ENCODE results near the gene ATP1A1. TPM values are rescaled to one million over a fixed set of nuclear protein-coding genes. Genes with fewer than 3 reads are reported as not detected.

Gene ATP1A1
- total RNA-seq, 5 donors from 2014 or later (not counting 1 experiment from before 2014, with no cell fraction given), result 230 to 292 (median 266) TPM

- Mint-ChIP-seq H3K27me3 (peaks cover 0 to 3% of the 10 kb centered on the region in 2 donors), H3K9me3 (peaks cover 0 to 2% (median 0%) of the 10 kb centered on the region in 3 donors), H3K36me3 (no peaks in the 10 kb centered on the region), H3K4me3 (no peak overlapping the region), H3K27ac (no peak overlapping the region), H3K4me1 (peaks cover 46 to 74% (median 60%) of the 10 kb centered on the region in 3 donors)
- DNase-seq, result no peak
- no peaks in the 10 kb centered on the region for H3K9me3 ChIP-seq
- CTCF ChIA-PET, result no interaction called here
- 95% methylated on average over 4 of the region's 5 CpGs for WGBS (ENCODE audit: insufficient coverage)
- H3K27me3 ChIP-seq (replicated peaks in 1 of 2; ENCODE audit: control insufficient read depth in 2 of 2, extremely low read depth in 1 of 2, insufficient read depth in 2 of 2, low read length in 1 of 2), result no peaks in the 10 kb centered on the region
- no peak overlapping the region for H3K27ac ChIP-seq (ENCODE audit: low read length)
- no peak overlapping the region for H3K4me3 ChIP-seq (ENCODE audit: control insufficient read depth in 1 of 2, extremely low read depth in 1 of 2, low read length in 1 of 2)
- ATAC-seq (replicated peaks in 1 of 4), result no peak
- peaks cover 6 to 15% of the 10 kb centered on the region in 2 experiments for H3K4me1 ChIP-seq (ENCODE audit: control insufficient read depth in 1 of 2, extremely low read depth in 1 of 2, insufficient read depth in 2 of 2, low read length in 2 of 2)
- POLR2A ChIA-PET, result no interaction called here
- H3K36me3 ChIP-seq (ENCODE audit: control insufficient read depth in 2 of 2, extremely low read depth in 1 of 2, insufficient read depth in 1 of 2, low read length in 1 of 2), result no peaks in the 10 kb centered on the region
These were observed 39.7 kb upstream of the ATP1A1 start for GRCh38 chr1:116333171-116334014.

- H3K9me3 ChIP-seq, result no peaks in the 10 kb centered on the region
- H3K27me3 ChIP-seq (replicated peaks in 1 of 2; ENCODE audit: control insufficient read depth in 2 of 2, extremely low read depth in 1 of 2, insufficient read depth in 2 of 2, low read length in 1 of 2), result no peaks in the 10 kb centered on the region
- H3K4me1 Mint-ChIP-seq, result peaks cover 39 to 67% (median 53%) of the 10 kb centered on the region in 3 donors
- POLR2A ChIA-PET, result no interaction called here
- H3K4me3 ChIP-seq (ENCODE audit: control insufficient read depth in 1 of 2, extremely low read depth in 1 of 2, low read length in 1 of 2), result no peak overlapping the region
- H3K9me3 Mint-ChIP-seq, result no peaks in the 10 kb centered on the region
- DNase-seq (no peak), ATAC-seq (replicated peaks in 1 of 4) (no peak)
- CTCF ChIA-PET, result no interaction called here
- no peaks in the 10 kb centered on the region for H3K36me3 Mint-ChIP-seq
- H3K27me3 Mint-ChIP-seq, result peaks cover 0 to 3% of the 10 kb centered on the region in 2 donors
- no peak overlapping the region for H3K4me3 Mint-ChIP-seq
- H3K36me3 ChIP-seq (ENCODE audit: control insufficient read depth in 2 of 2, extremely low read depth in 1 of 2, insufficient read depth in 1 of 2, low read length in 1 of 2), result no peaks in the 10 kb centered on the region
- no peak overlapping the region for H3K27ac ChIP-seq (ENCODE audit: low read length)
- no peak overlapping the region for H3K27ac Mint-ChIP-seq
- WGBS (ENCODE audit: insufficient coverage), result 100% methylated on average over 2 of the region's 2 CpGs
- H3K4me1 ChIP-seq (ENCODE audit: control insufficient read depth in 1 of 2, extremely low read depth in 1 of 2, insufficient read depth in 2 of 2, low read length in 2 of 2), result peaks cover 6 to 9% of the 10 kb centered on the region in 2 experiments
These were observed 39.0 kb upstream of the ATP1A1 start for GRCh38 chr1:116334015-116334547.

GRCh38 chr1:116334868-116335635 is 38.0 kb upstream of the ATP1A1 start:
- Histone ChIP-seq H3K27me3 (replicated peaks in 1 of 2; ENCODE audit: control insufficient read depth in 2 of 2, extremely low read depth in 1 of 2, insufficient read depth in 2 of 2, low read length in 1 of 2) (no peaks in the 10 kb centered on the region), H3K4me3 (ENCODE audit: control insufficient read depth in 1 of 2, extremely low read depth in 1 of 2, low read length in 1 of 2) (no peak overlapping the region), H3K27ac (ENCODE audit: low read length) (no peak overlapping the region), H3K9me3 (no peaks in the 10 kb centered on the region), H3K36me3 (ENCODE audit: control insufficient read depth in 2 of 2, extremely low read depth in 1 of 2, insufficient read depth in 1 of 2, low read length in 1 of 2) (no peaks in the 10 kb centered on the region), H3K4me1 (ENCODE audit: control insufficient read depth in 1 of 2, extremely low read depth in 1 of 2, insufficient read depth in 2 of 2, low read length in 2 of 2) (peaks cover 3 to 5% of the 10 kb centered on the region in 2 experiments)
- Mint-ChIP-seq H3K36me3 (no peaks in the 10 kb centered on the region), H3K4me3 (peak overlapping the region in 1 of 3 donors; percentile 16), H3K4me1 (peaks cover 30 to 57% (median 44%) of the 10 kb centered on the region in 3 donors), H3K27ac (peak overlapping the region in 1 of 2 donors; percentile 19), H3K9me3 (no peaks in the 10 kb centered on the region), H3K27me3 (peaks cover 0 to 3% of the 10 kb centered on the region in 2 donors)
- peak in 1 of 4 experiments; percentile 27 for ATAC-seq (replicated peaks in 1 of 4)
- ChIA-PET CTCF (interaction anchor here in 1 of 2 donors (0.7 kb wide), 1 partner anchor 13 kb away, joined by 3 read pairs; no protein-coding TSS in a partner anchor), POLR2A (no interaction called here)
- 84% methylated on average over 7 of the region's 9 CpGs for WGBS (ENCODE audit: insufficient coverage)
- DNase-seq, result no peak

- 96% methylated on average over 9 of the region's 11 CpGs for WGBS (ENCODE audit: insufficient coverage)
- peaks cover 3 to 5% of the 10 kb centered on the region in 2 experiments for H3K4me1 ChIP-seq (ENCODE audit: control insufficient read depth in 1 of 2, extremely low read depth in 1 of 2, insufficient read depth in 2 of 2, low read length in 2 of 2)
- CTCF ChIA-PET, result no interaction called here
- POLR2A ChIA-PET, result interaction anchor here in 1 of 2 donors (0.8 kb wide), 1 partner anchor 8 kb away, joined by 3 read pairs; no protein-coding TSS in a partner anchor
- H3K36me3 ChIP-seq (ENCODE audit: control insufficient read depth in 2 of 2, extremely low read depth in 1 of 2, insufficient read depth in 1 of 2, low read length in 1 of 2), result no peaks in the 10 kb centered on the region
- no peaks in the 10 kb centered on the region for H3K27me3 ChIP-seq (replicated peaks in 1 of 2; ENCODE audit: control insufficient read depth in 2 of 2, extremely low read depth in 1 of 2, insufficient read depth in 2 of 2, low read length in 1 of 2)
- Mint-ChIP-seq H3K27ac (no peak overlapping the region), H3K36me3 (no peaks in the 10 kb centered on the region), H3K27me3 (peaks cover 0 to 3% of the 10 kb centered on the region in 2 donors), H3K4me3 (no peak overlapping the region), H3K4me1 (peaks cover 27 to 49% (median 36%) of the 10 kb centered on the region in 3 donors), H3K9me3 (no peaks in the 10 kb centered on the region)
- no peak overlapping the region for H3K27ac ChIP-seq (ENCODE audit: low read length)
- ATAC-seq (replicated peaks in 1 of 4) (no peak), DNase-seq (no peak)
- no peak overlapping the region for H3K4me3 ChIP-seq (ENCODE audit: control insufficient read depth in 1 of 2, extremely low read depth in 1 of 2, low read length in 1 of 2)
- H3K9me3 ChIP-seq, result no peaks in the 10 kb centered on the region
These were observed 37.0 kb upstream of the ATP1A1 start for GRCh38 chr1:116335850-116336624.

- no peaks in the 10 kb centered on the region for H3K9me3 ChIP-seq
- H3K27me3 Mint-ChIP-seq, result peaks cover 0 to 3% of the 10 kb centered on the region in 2 donors
- 85% methylated on average over 7 of the region's 7 CpGs for WGBS (ENCODE audit: insufficient coverage)
- no peaks in the 10 kb centered on the region for H3K9me3 Mint-ChIP-seq
- no peaks in the 10 kb centered on the region for H3K36me3 Mint-ChIP-seq
- ChIA-PET CTCF (no interaction called here), POLR2A (no interaction called here)
- H3K36me3 ChIP-seq (ENCODE audit: control insufficient read depth in 2 of 2, extremely low read depth in 1 of 2, insufficient read depth in 1 of 2, low read length in 1 of 2), result no peaks in the 10 kb centered on the region
- H3K27ac Mint-ChIP-seq, result peak overlapping the region in 1 of 2 donors; percentile 7
- H3K4me3 Mint-ChIP-seq, result no peak overlapping the region
- H3K27me3 ChIP-seq (replicated peaks in 1 of 2; ENCODE audit: control insufficient read depth in 2 of 2, extremely low read depth in 1 of 2, insufficient read depth in 2 of 2, low read length in 1 of 2), result no peaks in the 10 kb centered on the region
- no peak overlapping the region for H3K4me3 ChIP-seq (ENCODE audit: control insufficient read depth in 1 of 2, extremely low read depth in 1 of 2, low read length in 1 of 2)
- H3K4me1 ChIP-seq (ENCODE audit: control insufficient read depth in 1 of 2, extremely low read depth in 1 of 2, insufficient read depth in 2 of 2, low read length in 2 of 2), result peaks cover 5% of the 10 kb centered on the region in 2 experiments
- DNase-seq, result no peak
- peaks cover 34 to 38% (median 37%) of the 10 kb centered on the region in 3 donors for H3K4me1 Mint-ChIP-seq
- ATAC-seq (replicated peaks in 1 of 4), result no peak
- no peak overlapping the region for H3K27ac ChIP-seq (ENCODE audit: low read length)
These were observed 35.6 kb upstream of the ATP1A1 start for GRCh38 chr1:116337398-116337797.

GRCh38 chr1:116338400-116338799 is 34.6 kb upstream of the ATP1A1 start:
- Mint-ChIP-seq H3K36me3 (no peaks in the 10 kb centered on the region), H3K4me3 (no peak overlapping the region), H3K9me3 (no peaks in the 10 kb centered on the region), H3K27me3 (peaks cover 0 to 3% of the 10 kb centered on the region in 2 donors), H3K27ac (no peak overlapping the region), H3K4me1 (peaks cover 29 to 37% (median 35%) of the 10 kb centered on the region in 3 donors)
- H3K4me1 ChIP-seq (ENCODE audit: control insufficient read depth in 1 of 2, extremely low read depth in 1 of 2, insufficient read depth in 2 of 2, low read length in 2 of 2), result peaks cover 5 to 10% of the 10 kb centered on the region in 2 experiments
- WGBS (ENCODE audit: insufficient coverage), result 0% methylated on average over 1 of the region's 2 CpGs
- no peak overlapping the region for H3K4me3 ChIP-seq (ENCODE audit: control insufficient read depth in 1 of 2, extremely low read depth in 1 of 2, low read length in 1 of 2)
- CTCF ChIA-PET, result no interaction called here
- H3K27ac ChIP-seq (ENCODE audit: low read length), result no peak overlapping the region
- no peak for DNase-seq
- no peak for ATAC-seq (replicated peaks in 1 of 4)
- H3K27me3 ChIP-seq (replicated peaks in 1 of 2; ENCODE audit: control insufficient read depth in 2 of 2, extremely low read depth in 1 of 2, insufficient read depth in 2 of 2, low read length in 1 of 2), result no peaks in the 10 kb centered on the region
- H3K36me3 ChIP-seq (ENCODE audit: control insufficient read depth in 2 of 2, extremely low read depth in 1 of 2, insufficient read depth in 1 of 2, low read length in 1 of 2), result no peaks in the 10 kb centered on the region
- H3K9me3 ChIP-seq, result no peaks in the 10 kb centered on the region
- POLR2A ChIA-PET, result no interaction called here

Measured in T-cell (primary cell).